Stimulated activated CD4-positive, alpha-beta T cell treated with anti-CD3 and anti-CD28 coated beads, Interleukin-12 subunit alpha, Interleukin-12 subunit beta, amount 100 ng/mL, for 4 hours (primary cell): ENCODE measurements around the gene TSC2.

Source experiments
- DNase-seq: peaks from one replicate; pipeline ENCODE4 v3.0.0-alpha.2; 2020

The TSC2 gene

GRCh38 chr16:2047330-2048115 is at the start of gene TSC2, which contains the start of gene NTHL1:
TSS of gene TSC2 (plus strand) at chr16:2047985. CDS start at chr16:2048616, 631 bp downstream.
TSS of gene NTHL1 (minus strand) at chr16:2047834. CDS start at chr16:2047823, 11 bp downstream.
- DNase-seq: peak; percentile 92

- DNase-seq: no peak
These were observed 49.4 kb upstream of the TSC2 start for GRCh38 chr16:1998360-1998835.

- no peak for DNase-seq
These were observed 48.7 kb upstream of the TSC2 start for GRCh38 chr16:1998852-1999801.

GRCh38 chr16:1999866-2000514 is 47.8 kb upstream of the TSC2 start:
- DNase-seq: no peak

- DNase-seq: no peak
These were observed 46.8 kb upstream of the TSC2 start for GRCh38 chr16:2001035-2001434.

- DNase-seq: no peak
These were observed 46.1 kb upstream of the TSC2 start for GRCh38 chr16:2001456-2002355.

GRCh38 chr16:2002406-2003230 is 45.2 kb upstream of the TSC2 start:
- no peak for DNase-seq

GRCh38 chr16:2003231-2003826 is 44.5 kb upstream of the TSC2 start:
- DNase-seq: no peak

GRCh38 chr16:2003827-2004641 is 43.8 kb upstream of the TSC2 start:
- peak; percentile 84 for DNase-seq

GRCh38 chr16:2004795-2005517 is 42.8 kb upstream of the TSC2 start:
- DNase-seq: no peak

- no peak for DNase-seq
These were observed 42.1 kb upstream of the TSC2 start for GRCh38 chr16:2005646-2006045.

GRCh38 chr16:2006317-2006716 is 41.5 kb upstream of the TSC2 start:
- DNase-seq: no peak

- no peak for DNase-seq
These were observed 40.5 kb upstream of the TSC2 start for GRCh38 chr16:2007081-2007836.

- DNase-seq: no peak
These were observed 39.7 kb upstream of the TSC2 start for GRCh38 chr16:2008009-2008526.

- no peak for DNase-seq
These were observed 39.1 kb upstream of the TSC2 start for GRCh38 chr16:2008631-2009163.

GRCh38 chr16:2009164-2009711 is 38.5 kb upstream of the TSC2 start:
- no peak for DNase-seq

- DNase-seq: peak; percentile 80
These were observed 37.8 kb upstream of the TSC2 start, which contains the start of gene ZNF598 for GRCh38 chr16:2009791-2010510. TSS of gene ZNF598 (minus strand) at chr16:2009821.
